GM23338 (cell line): ENCODE results near the gene TXN. TPM values are rescaled to one million over a fixed set of nuclear protein-coding genes. Genes with fewer than 3 reads are reported as not detected.

Experiments
- ATAC-seq: fragments of 200-7000 bp; cut with Tn5 transposase; 3 replicates; pipeline ENCODE4 v1.9.1; 2020
- DNase-seq: peaks from one replicate; pipeline ENCODE4 v3.0.0-alpha.2; 2015; ENCODE audit warnings: low spot score
- H2AFZ ChIP-seq: fragments of 200-600 bp; sonication (generic); 2 replicates; pipeline ENCODE4 v1.8.0; 2016; ENCODE audit warnings: antibody characterized with exemption, mild to moderate bottlenecking, moderate library complexity
- H3F3A ChIP-seq: fragments of 200-600 bp; sonication (generic); replicated peaks from 2 replicates; pipeline ENCODE4 v1.8.0; 2017; ENCODE audit warnings: antibody characterized with exemption, mixed run types, low read depth
- H3K27ac ChIP-seq: fragments of 200-600 bp; sonication (generic); 2 replicates; pipeline ENCODE4 v1.6.1; 2016; ENCODE audit warnings: low read depth
- H3K27me3 ChIP-seq: fragments of 200-600 bp; sonication (generic); 2 replicates; pipeline ENCODE4 v1.8.0; 2016; ENCODE audit warnings: mild to moderate bottlenecking, mixed run types, moderate library complexity; ENCODE audit not compliant: insufficient read depth
- H3K36me3 ChIP-seq: fragments of 200-600 bp; sonication (generic); 2 replicates; pipeline ENCODE4 v1.8.0; 2016; ENCODE audit warnings: mild to moderate bottlenecking; ENCODE audit not compliant: insufficient read depth
- H3K4me1 ChIP-seq: fragments of 200-600 bp; sonication (generic); 2 replicates; pipeline ENCODE4 v1.8.0; 2016; ENCODE audit warnings: mild to moderate bottlenecking, moderate library complexity; ENCODE audit not compliant: insufficient read depth
- H3K4me2 ChIP-seq: fragments of 200-600 bp; sonication (generic); 2 replicates; pipeline ENCODE4 v1.7.1; 2017; ENCODE audit warnings: mixed run types
- H3K4me3 ChIP-seq: fragments of 200-600 bp; sonication (generic); 2 replicates; pipeline ENCODE4 v1.6.1; 2016; ENCODE audit warnings: mixed run types
- H3K79me2 ChIP-seq: fragments of 200-600 bp; sonication (generic); replicated peaks from 2 replicates; pipeline ENCODE4 v1.8.0; 2017; ENCODE audit warnings: mild to moderate bottlenecking; ENCODE audit not compliant: insufficient read depth
- H3K9me2 ChIP-seq: fragments of 200-600 bp; sonication (generic); 2 replicates; pipeline ENCODE4 v1.8.0; 2017; ENCODE audit not compliant: insufficient read depth
- H4K20me1 ChIP-seq: fragments of 200-600 bp; sonication (generic); replicated peaks from 2 replicates; pipeline ENCODE4 v1.8.0; 2017; ENCODE audit warnings: mild to moderate bottlenecking; ENCODE audit not compliant: insufficient read depth
- H3K27ac Mint-ChIP-seq: 2 replicates; pipeline ENCODE4 v1.8.0; 2020; ENCODE audit warnings: inconsistent platforms, mild to moderate bottlenecking, moderate library complexity, mixed read lengths
- H3K27me3 Mint-ChIP-seq: 3 replicates; pipeline ENCODE4 v1.8.0; 2022; ENCODE audit warnings: low read depth, mild to moderate bottlenecking, moderate library complexity, mixed read lengths, inconsistent platforms; ENCODE audit not compliant: insufficient read depth, poor library complexity
- H3K36me3 Mint-ChIP-seq: 3 replicates; pipeline ENCODE4 v1.8.0; 2021; ENCODE audit warnings: low read depth, mild to moderate bottlenecking, inconsistent platforms, moderate library complexity, mixed read lengths
- H3K4me1 Mint-ChIP-seq: 3 replicates; pipeline ENCODE4 v1.8.0; 2020; ENCODE audit warnings: mild to moderate bottlenecking, inconsistent platforms, mixed read lengths
- H3K4me3 Mint-ChIP-seq: 3 replicates; pipeline ENCODE4 v1.8.0; 2021; ENCODE audit warnings: moderate library complexity, mild to moderate bottlenecking, inconsistent platforms, mixed read lengths
- H3K9me3 Mint-ChIP-seq: 3 replicates; pipeline ENCODE4 v1.8.0; 2020; ENCODE audit warnings: moderate library complexity, mild to moderate bottlenecking, inconsistent platforms, mixed read lengths
- EZH2 ChIP-seq: fragments of 200-600 bp; sonication (generic); IDR thresholded peaks from one replicate; pipeline ENCODE4 v1.8.0; 2017; ENCODE audit warnings: antibody characterized with exemption, mild to moderate bottlenecking, low read depth; ENCODE audit not compliant: unreplicated experiment
- EZH2phosphoT487 ChIP-seq: fragments of 200-600 bp; sonication (generic); IDR thresholded peaks from one replicate; pipeline ENCODE4 v1.8.1; 2018; ENCODE audit warnings: antibody characterized with exemption; ENCODE audit not compliant: unreplicated experiment
- JUNB ChIP-seq: IDR thresholded peaks from one replicate; pipeline ENCODE4 v1.6.1; 2016; ENCODE audit warnings: antibody characterized with exemption; ENCODE audit not compliant: unreplicated experiment
- POLR2AphosphoS5 ChIP-seq: IDR thresholded peaks from 2 replicates; pipeline ENCODE4 v1.6.1; 2016; ENCODE audit warnings: antibody characterized with exemption, low read depth
- STAT1 ChIP-seq: IDR thresholded peaks from one replicate; pipeline ENCODE4 v1.6.1; 2016; ENCODE audit warnings: antibody characterized with exemption; ENCODE audit not compliant: unreplicated experiment
- ZNF114 ChIP-seq: fragments of 250-450 bp; sonication (Bioruptor Pico); IDR thresholded peaks from 2 replicates; pipeline ENCODE4 v1.5.0; 2020; ENCODE audit warnings: mild to moderate bottlenecking, moderate library complexity
- ZNF331 ChIP-seq: fragments of 250-450 bp; sonication (Bioruptor Pico); IDR thresholded peaks from 2 replicates; pipeline ENCODE4 v1.5.0; 2020; ENCODE audit warnings: low read depth, mild to moderate bottlenecking, moderate library complexity
- polyA plus RNA-seq: library from polyadenylated mRNA; unstranded; fragments of >200 nt; fragmentation: Nextera tagmentation; extraction: Ambion mirVana; gene quantifications from 2 replicates; pipeline ENCODE4 v1.2.1, GENCODE V29; 2016
- total RNA-seq: library from RNA; depleted of rRNA; stranded (reverse); fragments of >200 nt; shearing (Covaris generic); gene quantifications from 2 replicates; pipeline ENCODE4 v1.2.3, GENCODE V29; 2014
- TF ChIP-seq, protein P1 (sequence below): IDR thresholded peaks from one replicate; pipeline ENCODE4 v1.6.1; 2018; ENCODE audit warnings: antibody characterized with exemption; ENCODE audit not compliant: unreplicated experiment
- TF ChIP-seq, protein P2 (sequence below), 2 experiments: fragments of 200-600 bp in 1 of 2; sonication (generic) in 1 of 2; conservative IDR thresholded peaks; 2 replicates each; pipeline versions ENCODE4 v1.5.1 to v1.6.1; 2016 to 2017; ENCODE audit warnings: antibody characterized with exemption in 2 of 2, low read depth in 2 of 2, mild to moderate bottlenecking in 2 of 2, moderate library complexity in 1 of 2
- TF ChIP-seq, protein P3 (sequence below): IDR thresholded peaks from 2 replicates; pipeline ENCODE4 v1.6.1; 2016; ENCODE audit warnings: antibody characterized with exemption

TXN gene
- total and polyA plus RNA-seq, 2 experiments from 2014 or later = 177 to 1,031 TPM

DNA sequence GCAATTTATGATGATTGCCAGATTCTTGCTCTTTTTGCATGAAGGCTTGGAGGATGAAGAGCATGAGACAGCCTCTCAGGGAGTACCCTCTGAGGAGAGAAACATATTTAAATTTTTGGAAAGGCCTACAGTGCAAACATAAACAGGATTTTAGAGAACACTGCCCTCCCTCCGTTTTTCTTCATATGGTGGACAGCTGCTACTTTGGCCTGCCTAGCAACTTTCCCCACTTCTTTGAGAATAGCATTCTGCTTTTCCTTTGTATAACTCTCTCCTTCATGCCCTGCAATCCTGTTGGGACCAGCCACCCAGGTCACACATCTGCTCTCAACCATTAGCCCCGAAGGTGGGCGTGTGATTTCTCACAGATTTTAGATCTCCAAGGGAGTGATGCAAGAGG is 20.5 kb upstream of the TXN start (continued):
- TF ChIP-seq, protein P1, sequence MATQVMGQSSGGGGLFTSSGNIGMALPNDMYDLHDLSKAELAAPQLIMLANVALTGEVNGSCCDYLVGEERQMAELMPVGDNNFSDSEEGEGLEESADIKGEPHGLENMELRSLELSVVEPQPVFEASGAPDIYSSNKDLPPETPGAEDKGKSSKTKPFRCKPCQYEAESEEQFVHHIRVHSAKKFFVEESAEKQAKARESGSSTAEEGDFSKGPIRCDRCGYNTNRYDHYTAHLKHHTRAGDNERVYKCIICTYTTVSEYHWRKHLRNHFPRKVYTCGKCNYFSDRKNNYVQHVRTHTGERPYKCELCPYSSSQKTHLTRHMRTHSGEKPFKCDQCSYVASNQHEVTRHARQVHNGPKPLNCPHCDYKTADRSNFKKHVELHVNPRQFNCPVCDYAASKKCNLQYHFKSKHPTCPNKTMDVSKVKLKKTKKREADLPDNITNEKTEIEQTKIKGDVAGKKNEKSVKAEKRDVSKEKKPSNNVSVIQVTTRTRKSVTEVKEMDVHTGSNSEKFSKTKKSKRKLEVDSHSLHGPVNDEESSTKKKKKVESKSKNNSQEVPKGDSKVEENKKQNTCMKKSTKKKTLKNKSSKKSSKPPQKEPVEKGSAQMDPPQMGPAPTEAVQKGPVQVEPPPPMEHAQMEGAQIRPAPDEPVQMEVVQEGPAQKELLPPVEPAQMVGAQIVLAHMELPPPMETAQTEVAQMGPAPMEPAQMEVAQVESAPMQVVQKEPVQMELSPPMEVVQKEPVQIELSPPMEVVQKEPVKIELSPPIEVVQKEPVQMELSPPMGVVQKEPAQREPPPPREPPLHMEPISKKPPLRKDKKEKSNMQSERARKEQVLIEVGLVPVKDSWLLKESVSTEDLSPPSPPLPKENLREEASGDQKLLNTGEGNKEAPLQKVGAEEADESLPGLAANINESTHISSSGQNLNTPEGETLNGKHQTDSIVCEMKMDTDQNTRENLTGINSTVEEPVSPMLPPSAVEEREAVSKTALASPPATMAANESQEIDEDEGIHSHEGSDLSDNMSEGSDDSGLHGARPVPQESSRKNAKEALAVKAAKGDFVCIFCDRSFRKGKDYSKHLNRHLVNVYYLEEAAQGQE = no peak
- TF ChIP-seq STAT1 = no peak
- TF ChIP-seq EZH2phosphoT487 = no peak
- TF ChIP-seq, protein P2, sequence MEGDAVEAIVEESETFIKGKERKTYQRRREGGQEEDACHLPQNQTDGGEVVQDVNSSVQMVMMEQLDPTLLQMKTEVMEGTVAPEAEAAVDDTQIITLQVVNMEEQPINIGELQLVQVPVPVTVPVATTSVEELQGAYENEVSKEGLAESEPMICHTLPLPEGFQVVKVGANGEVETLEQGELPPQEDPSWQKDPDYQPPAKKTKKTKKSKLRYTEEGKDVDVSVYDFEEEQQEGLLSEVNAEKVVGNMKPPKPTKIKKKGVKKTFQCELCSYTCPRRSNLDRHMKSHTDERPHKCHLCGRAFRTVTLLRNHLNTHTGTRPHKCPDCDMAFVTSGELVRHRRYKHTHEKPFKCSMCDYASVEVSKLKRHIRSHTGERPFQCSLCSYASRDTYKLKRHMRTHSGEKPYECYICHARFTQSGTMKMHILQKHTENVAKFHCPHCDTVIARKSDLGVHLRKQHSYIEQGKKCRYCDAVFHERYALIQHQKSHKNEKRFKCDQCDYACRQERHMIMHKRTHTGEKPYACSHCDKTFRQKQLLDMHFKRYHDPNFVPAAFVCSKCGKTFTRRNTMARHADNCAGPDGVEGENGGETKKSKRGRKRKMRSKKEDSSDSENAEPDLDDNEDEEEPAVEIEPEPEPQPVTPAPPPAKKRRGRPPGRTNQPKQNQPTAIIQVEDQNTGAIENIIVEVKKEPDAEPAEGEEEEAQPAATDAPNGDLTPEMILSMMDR (conservative IDR thresholded peaks at IDR 0.05; ENCODE audit: low read depth in 2 of 2) = no peak
- TF ChIP-seq, protein P3, sequence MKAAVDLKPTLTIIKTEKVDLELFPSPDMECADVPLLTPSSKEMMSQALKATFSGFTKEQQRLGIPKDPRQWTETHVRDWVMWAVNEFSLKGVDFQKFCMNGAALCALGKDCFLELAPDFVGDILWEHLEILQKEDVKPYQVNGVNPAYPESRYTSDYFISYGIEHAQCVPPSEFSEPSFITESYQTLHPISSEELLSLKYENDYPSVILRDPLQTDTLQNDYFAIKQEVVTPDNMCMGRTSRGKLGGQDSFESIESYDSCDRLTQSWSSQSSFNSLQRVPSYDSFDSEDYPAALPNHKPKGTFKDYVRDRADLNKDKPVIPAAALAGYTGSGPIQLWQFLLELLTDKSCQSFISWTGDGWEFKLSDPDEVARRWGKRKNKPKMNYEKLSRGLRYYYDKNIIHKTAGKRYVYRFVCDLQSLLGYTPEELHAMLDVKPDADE = no peak
- no peak for TF ChIP-seq ZNF331 (CRISPR knock-in tag)
- no peak for TF ChIP-seq ZNF114 (CRISPR knock-in tag)
- no peak for TF ChIP-seq JUNB
- TF ChIP-seq POLR2AphosphoS5 = no peak
- no peak for TF ChIP-seq EZH2

DNA sequence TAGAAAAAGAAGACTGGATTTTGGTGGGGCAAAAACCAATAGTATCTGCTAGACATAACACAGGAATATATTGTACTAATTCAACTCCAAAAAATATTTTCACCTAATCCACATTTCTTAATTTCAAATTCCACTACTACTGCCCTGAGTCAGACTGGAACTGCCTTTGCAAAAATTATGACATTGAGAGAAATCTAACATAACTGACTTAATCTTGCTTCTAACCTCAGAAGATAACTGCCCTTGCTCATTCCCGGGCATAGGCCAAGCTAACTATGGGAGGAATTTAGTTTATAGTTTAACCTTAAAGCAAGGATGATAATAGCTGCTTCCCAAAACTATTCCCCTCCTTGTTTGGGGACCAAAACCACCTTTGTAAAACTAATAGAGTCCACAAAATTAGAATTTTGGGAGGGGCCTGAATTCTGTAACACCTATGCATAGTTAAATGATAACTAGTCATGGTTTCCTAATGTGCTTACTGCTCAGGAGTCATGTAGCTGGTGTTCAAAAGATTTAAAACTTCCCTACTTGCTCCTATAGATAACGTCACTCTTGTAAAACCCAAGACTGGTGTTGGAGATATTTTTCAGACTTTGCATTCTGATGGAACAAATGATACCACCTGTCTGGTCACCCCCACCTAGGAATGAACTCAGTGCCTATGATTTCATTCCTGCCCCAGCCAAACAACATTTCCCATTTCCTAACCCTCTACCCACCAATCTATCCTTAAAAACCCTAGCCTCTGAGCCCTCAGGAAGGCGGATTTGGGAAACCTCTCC is 14.1 kb upstream of the TXN start:
- H3K79me2 ChIP-seq = no peaks in the 10 kb centered on the region
- no peak overlapping the region for H3K4me2 ChIP-seq
- no peaks in the 10 kb centered on the region for H3K4me1 ChIP-seq
- peaks cover 3% of the 10 kb centered on the region for H3K27me3 Mint-ChIP-seq
- H3K9me3 Mint-ChIP-seq = no peaks in the 10 kb centered on the region
- no peak overlapping the region for H2AFZ ChIP-seq
- H4K20me1 ChIP-seq = no peaks in the 10 kb centered on the region
- no peaks in the 10 kb centered on the region for H3K4me1 Mint-ChIP-seq
- H3K27ac ChIP-seq = no peak overlapping the region
- no peak overlapping the region for H3K4me3 Mint-ChIP-seq
- H3K4me3 ChIP-seq = no peak overlapping the region
- H3K27ac Mint-ChIP-seq = no peak overlapping the region
- no peaks in the 10 kb centered on the region for H3F3A ChIP-seq
- no peaks in the 10 kb centered on the region for H3K36me3 Mint-ChIP-seq
- H3K36me3 ChIP-seq = no peaks in the 10 kb centered on the region
- DNase-seq = no peak
- ATAC-seq = no peak
- H3K27me3 ChIP-seq = no peaks in the 10 kb centered on the region
- 0 out of 2 replicates have a peak, but pooled peaks cover 4% of the 10 kb centered on the region for H3K9me2 ChIP-seq
- TF ChIP-seq ZNF331 (CRISPR knock-in tag) = no peak
- TF ChIP-seq, protein P2 (conservative IDR thresholded peaks at IDR 0.05; ENCODE audit: low read depth in 2 of 2) = no peak
- TF ChIP-seq EZH2phosphoT487 = no peak
- no peak for TF ChIP-seq ZNF114 (CRISPR knock-in tag)
- no peak for TF ChIP-seq POLR2AphosphoS5
- TF ChIP-seq, protein P1 = no peak
- TF ChIP-seq EZH2 = no peak
- TF ChIP-seq STAT1 = no peak
- no peak for TF ChIP-seq JUNB
